Stimulated activated CD8-positive, alpha-beta memory T cell treated with anti-CD3 and anti-CD28 coated beads, Interleukin-12 subunit alpha, Interleukin-12 subunit beta, amount 100 ng/mL, for 4 hours (primary cell): ENCODE results near the gene CD40.

ENCODE experiments used
- DNase-seq: peaks from one replicate; pipeline ENCODE4 v3.0.0-alpha.2; 2020; ENCODE audit warnings: low read depth

The CD40 gene

GRCh38 chr20:46150943-46151342 lies 32.8 kb downstream of the CD40 start:
- no peak for DNase-seq

- DNase-seq: no peak
Observed at GRCh38 chr20:46151936-46152335, 33.8 kb downstream of the CD40 start.

GRCh38 chr20:46152824-46153586 lies 34.9 kb downstream of the CD40 start:
- no peak for DNase-seq

- DNase-seq: no peak
Observed at GRCh38 chr20:46154305-46154704, 36.2 kb downstream of the CD40 start.

GRCh38 chr20:46154796-46155195 lies 36.7 kb downstream of the CD40 start:
- no peak for DNase-seq

- DNase-seq: no peak
Observed at GRCh38 chr20:46156065-46156464, 38.0 kb downstream of the CD40 start.

GRCh38 chr20:46157076-46157592 lies 39.0 kb downstream of the CD40 start:
- DNase-seq: no peak

GRCh38 chr20:46157625-46158024 lies 39.5 kb downstream of the CD40 start:
- no peak for DNase-seq

- no peak for DNase-seq
Observed at GRCh38 chr20:46158476-46158987, 40.4 kb downstream of the CD40 start.

GRCh38 chr20:46159101-46159897 lies 41.2 kb downstream of the CD40 start:
- DNase-seq: no peak

- DNase-seq: no peak
Observed at GRCh38 chr20:46160661-46161060, 42.5 kb downstream of the CD40 start.

- no peak for DNase-seq
Observed at GRCh38 chr20:46161921-46162320, 43.8 kb downstream of the CD40 start.

- no peak for DNase-seq
Observed at GRCh38 chr20:46164254-46164653, 46.1 kb downstream of the CD40 start.

- no peak for DNase-seq
Observed at GRCh38 chr20:46167080-46167479, 49.0 kb downstream of the CD40 start.

GRCh38 chr20:46168438-46168837 lies 50.3 kb downstream of the CD40 start:
- DNase-seq: no peak

GRCh38 chr20:46169245-46170171 lies 51.4 kb downstream of the CD40 start:
- DNase-seq: no peak

- DNase-seq: no peak
Observed at GRCh38 chr20:46171476-46171875, 53.4 kb downstream of the CD40 start.

- DNase-seq: no peak
Observed at GRCh38 chr20:46171909-46172308, 53.8 kb downstream of the CD40 start.

GRCh38 chr20:46172455-46172854 lies 54.3 kb downstream of the CD40 start:
- no peak for DNase-seq

GRCh38 chr20:46172961-46173536 lies 54.9 kb downstream of the CD40 start:
- no peak for DNase-seq

GRCh38 chr20:46173652-46174468 lies 55.7 kb downstream of the CD40 start:
- no peak for DNase-seq
